ENCODE results near the gene CCDC88C. TPM values are rescaled to one million over a fixed set of nuclear protein-coding genes. Genes with fewer than 3 reads are reported as not detected.

The CCDC88C gene
- total RNA-seq, 4 donors from 2014 or later, result 3.2 to 32.7 (median 11.0) TPM

- DNase-seq, result no peak
- Histone ChIP-seq H3K27me3 (no peaks in the 10 kb centered on the region), H3K9me3 (no peaks in the 10 kb centered on the region), H3K36me3 (no peaks in the 10 kb centered on the region), H3K27ac (no peak overlapping the region), H3K4me3 (no peak overlapping the region), H3K4me1 (no peaks in the 10 kb centered on the region)
- TF ChIP-seq CTCF (IDR thresholded peaks at IDR 0.05), result no peak
- no peak for TF ChIP-seq POLR2A (IDR thresholded peaks at IDR 0.05)
- intact Hi-C loops (cut with DNase I; ENCODE audit: low total_unique reads), result no loop called here
These were observed 19.5 kb downstream of the CCDC88C start for GRCh38 chr14:91397965-91398591.

DNA sequence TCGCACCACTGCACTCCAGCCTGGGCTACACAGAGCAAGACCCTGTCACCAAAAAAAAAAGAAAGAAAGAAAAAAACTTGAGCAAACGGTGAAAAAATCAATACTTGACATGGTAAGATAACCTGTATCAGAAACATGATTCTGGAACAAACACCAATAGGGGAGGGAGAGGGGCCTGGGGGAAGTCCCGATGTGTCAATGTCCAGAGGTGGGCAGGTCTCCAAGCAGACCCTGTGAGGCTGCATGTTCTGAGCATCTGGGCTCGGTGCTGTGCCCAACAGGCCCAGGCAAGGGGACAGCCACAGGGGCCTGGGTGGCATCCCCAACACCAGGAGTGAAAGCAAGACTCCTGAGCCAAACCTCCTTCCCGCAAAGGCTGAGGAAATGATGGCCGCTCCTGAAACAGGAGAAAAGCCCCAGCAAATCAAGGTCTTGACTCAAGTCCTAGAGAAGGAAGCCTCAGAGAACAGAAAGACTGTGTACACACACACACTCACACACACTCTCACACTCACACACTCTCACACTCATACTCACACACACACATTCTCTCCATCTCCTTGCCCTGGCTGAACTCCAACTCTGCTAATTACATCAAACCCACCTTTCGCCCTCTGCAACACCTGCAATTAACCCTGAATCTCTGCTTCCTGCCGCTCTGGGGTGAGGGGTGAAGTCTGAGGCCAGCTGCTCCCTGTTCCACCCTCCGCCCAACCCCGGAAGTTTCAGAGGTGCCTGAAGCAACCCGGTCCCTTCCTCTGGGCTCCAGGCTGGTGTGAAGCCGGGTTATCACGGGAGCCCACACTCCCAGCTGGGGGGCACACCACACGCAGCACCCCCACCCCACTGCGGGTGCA is 20.4 kb downstream of the CCDC88C start:
- H3K27me3 ChIP-seq, result no peaks in the 10 kb centered on the region
- intact Hi-C loops (cut with DNase I; ENCODE audit: low total_unique reads), result no loop called here
- no peak for DNase-seq

DNA sequence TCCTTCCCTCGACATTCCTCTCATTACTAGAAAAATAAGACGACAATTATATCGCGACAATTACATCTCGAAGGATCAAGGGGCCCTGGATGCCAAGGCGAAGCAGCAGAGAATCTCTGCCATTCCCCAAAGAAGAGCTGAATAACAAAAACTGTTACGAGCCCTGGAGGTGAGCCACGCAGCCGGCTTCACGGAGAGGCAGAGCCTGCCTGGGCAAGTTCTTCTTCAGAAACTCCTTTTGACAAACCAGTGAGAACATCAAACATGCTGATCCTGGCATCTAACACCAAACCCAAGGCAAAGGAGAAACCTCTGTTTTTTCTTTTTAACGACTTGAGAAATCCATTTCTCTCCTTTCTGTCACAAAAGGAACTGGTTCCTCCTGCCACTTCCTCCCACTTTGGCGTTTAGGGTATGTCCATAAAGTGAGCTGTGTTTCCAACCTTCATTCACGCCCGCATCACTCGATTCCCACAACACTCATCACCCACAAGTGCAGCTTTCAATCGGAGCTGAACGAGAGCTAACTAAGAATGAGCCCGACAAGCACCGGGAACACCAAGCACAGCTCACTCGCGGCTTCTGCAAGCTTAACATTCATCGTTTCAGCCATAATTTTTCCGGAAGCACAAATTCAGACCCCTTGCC is 21.5 kb downstream of the CCDC88C start:
- H3K4me3 ChIP-seq, result no peak overlapping the region
- H3K27ac ChIP-seq, result peak overlapping the region in 1 of 2 donors; percentile 23
- TF ChIP-seq CTCF (IDR thresholded peaks at IDR 0.05), result no peak
- no peak for TF ChIP-seq POLR2A (IDR thresholded peaks at IDR 0.05)
- no peaks in the 10 kb centered on the region for H3K36me3 ChIP-seq
- DNase-seq, result no peak
- no peaks in the 10 kb centered on the region for H3K27me3 ChIP-seq
- intact Hi-C loops (cut with DNase I; ENCODE audit: low total_unique reads), result no loop called here
- H3K9me3 ChIP-seq, result no peaks in the 10 kb centered on the region
- H3K4me1 ChIP-seq, result no peaks in the 10 kb centered on the region

More for the DNA sequence above, 20.4 kb downstream of the CCDC88C start:
- no peaks in the 10 kb centered on the region for H3K36me3 ChIP-seq
- H3K4me3 ChIP-seq, result no peak overlapping the region
- no peaks in the 10 kb centered on the region for H3K9me3 ChIP-seq
- TF ChIP-seq POLR2A (IDR thresholded peaks at IDR 0.05), result no peak
- no peak for TF ChIP-seq CTCF (IDR thresholded peaks at IDR 0.05)
- no peaks in the 10 kb centered on the region for H3K4me1 ChIP-seq
- no peak overlapping the region for H3K27ac ChIP-seq

DNA sequence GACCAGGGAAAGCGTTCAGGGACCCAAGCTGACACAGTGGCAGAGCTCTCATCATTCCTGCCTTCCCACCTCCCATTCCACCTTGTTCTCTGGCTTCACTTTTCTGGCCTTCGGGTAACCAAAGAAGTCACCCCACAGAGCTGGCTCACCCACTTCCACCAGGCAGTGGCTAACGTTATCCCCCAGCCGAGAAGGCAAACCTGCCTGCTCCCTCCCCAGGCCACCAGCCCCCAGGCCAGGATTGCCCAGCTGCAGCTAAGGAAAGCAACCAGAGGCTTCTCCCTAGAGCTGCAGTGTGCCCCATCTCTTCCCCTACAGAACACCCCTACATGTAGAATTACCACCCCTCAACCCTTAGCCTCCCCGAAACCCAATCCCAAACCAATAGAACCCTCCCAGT is 22.2 kb downstream of the CCDC88C start:
- H3K9me3 ChIP-seq, result no peaks in the 10 kb centered on the region
- no peaks in the 10 kb centered on the region for H3K27me3 ChIP-seq
- peak overlapping the region in 1 of 2 donors; percentile 23 for H3K27ac ChIP-seq

More for the DNA sequence above, 22.2 kb downstream of the CCDC88C start:
- H3K36me3 ChIP-seq, result no peaks in the 10 kb centered on the region
- DNase-seq, result no peak
- intact Hi-C loops (cut with DNase I; ENCODE audit: low total_unique reads), result no loop called here
- H3K4me1 ChIP-seq, result no peaks in the 10 kb centered on the region
- TF ChIP-seq CTCF (IDR thresholded peaks at IDR 0.05) (no peak), POLR2A (IDR thresholded peaks at IDR 0.05) (no peak)
- no peak overlapping the region for H3K4me3 ChIP-seq
